Tibial artery (tissue), 4 donors: ENCODE data around the gene ZBTB20.

Experiments used
- DNase-seq, 2 donors: peaks; one replicate each; pipeline ENCODE4 v3.0.0-alpha.2; 2019
- H3K27ac ChIP-seq, 2 donors: fragments of 200-600 bp; sonication (generic) in 1 of 2; 1 replicate in 1 of 2; 2 replicates in 1 of 2; pipeline ENCODE4 v1.5.1; 2018 to 2019; ENCODE audit warnings: mild to moderate bottlenecking in 1 of 2
- H3K27me3 ChIP-seq, 2 donors: fragments of 200-600 bp; sonication (generic) in 1 of 2; one replicate each; pipeline versions ENCODE4 v1.5.1 to v1.6.0; 2016 to 2019
- H3K36me3 ChIP-seq, 3 donors: fragments of 200-600 bp; sonication (generic) in 2 of 3; one replicate each; pipeline ENCODE4 v1.5.1; 2016 to 2019; ENCODE audit warnings: mild to moderate bottlenecking in 2 of 3
- H3K4me1 ChIP-seq, 4 donors: fragments of 200-600 bp; sonication (generic) in 2 of 4; 1 replicate in 3 of 4; 2 replicates in 1 of 4; pipeline ENCODE4 v1.5.1; 2016 to 2019
- H3K4me3 ChIP-seq, 2 donors: fragments of 200-600 bp; sonication (generic) in 1 of 2; 1 replicate in 1 of 2; 2 replicates in 1 of 2; pipeline ENCODE4 v1.5.1; 2018 to 2019; ENCODE audit warnings: mild to moderate bottlenecking in 2 of 2
- H3K9me3 ChIP-seq, 3 donors: fragments of 200-600 bp; sonication (generic) in 1 of 3; one replicate each; pipeline ENCODE4 v1.5.1; 2016 to 2019
- CTCF ChIP-seq, 2 experiments: fragments of 200-600 bp in 1 of 2; fragments of 450-650 bp in 1 of 2; IDR thresholded peaks; one replicate each; pipeline ENCODE4 v1.5.1; 2017 to 2019; ENCODE audit warnings: antibody characterized with exemption in 2 of 2, mild to moderate bottlenecking in 1 of 2, moderate library complexity in 1 of 2
- intact Hi-C: fragments of 100-400 bp; cut with DNase I; formaldehyde crosslinking; loops from one replicate; pipeline ENCODE4 v1.15.0; 2023; ENCODE audit warnings: low total_unique reads

The ZBTB20 gene

GRCh38 chr3:114775395-114775794, 371.7 kb downstream of the ZBTB20 start:
- no peak overlapping the region for H3K4me3 ChIP-seq
- H3K36me3 ChIP-seq = no peaks in the 10 kb centered on the region
- DNase-seq = no peak
- H3K9me3 ChIP-seq = peaks cover 0 to 9% (median 4%) of the 10 kb centered on the region in 3 donors
- intact Hi-C loops = no loop called here
- no peaks in the 10 kb centered on the region for H3K4me1 ChIP-seq
- H3K27me3 ChIP-seq = no peaks in the 10 kb centered on the region
- no peak for TF ChIP-seq CTCF (IDR thresholded peaks at IDR 0.05)
- H3K27ac ChIP-seq = no peak overlapping the region

- Histone ChIP-seq H3K27ac (no peak overlapping the region), H3K4me1 (no peaks in the 10 kb centered on the region), H3K27me3 (no peaks in the 10 kb centered on the region), H3K9me3 (peaks cover 0 to 9% (median 4%) of the 10 kb centered on the region in 3 donors), H3K4me3 (no peak overlapping the region), H3K36me3 (no peaks in the 10 kb centered on the region)
- TF ChIP-seq CTCF (IDR thresholded peaks at IDR 0.05) = no peak
- intact Hi-C loops = no loop called here
- no peak for DNase-seq
These were observed 376.2 kb downstream of the ZBTB20 start for GRCh38 chr3:114770874-114771273.

GRCh38 chr3:114764056-114764492, 383.0 kb downstream of the ZBTB20 start:
- TF ChIP-seq CTCF (IDR thresholded peaks at IDR 0.05) = no peak
- Histone ChIP-seq H3K4me1 (peaks cover 0 to 9% (median 0%) of the 10 kb centered on the region in 4 donors), H3K27ac (no peak overlapping the region), H3K36me3 (no peaks in the 10 kb centered on the region), H3K27me3 (no peaks in the 10 kb centered on the region), H3K9me3 (no peaks in the 10 kb centered on the region), H3K4me3 (no peak overlapping the region)
- no peak for DNase-seq
- intact Hi-C loops = no loop called here

DNA sequence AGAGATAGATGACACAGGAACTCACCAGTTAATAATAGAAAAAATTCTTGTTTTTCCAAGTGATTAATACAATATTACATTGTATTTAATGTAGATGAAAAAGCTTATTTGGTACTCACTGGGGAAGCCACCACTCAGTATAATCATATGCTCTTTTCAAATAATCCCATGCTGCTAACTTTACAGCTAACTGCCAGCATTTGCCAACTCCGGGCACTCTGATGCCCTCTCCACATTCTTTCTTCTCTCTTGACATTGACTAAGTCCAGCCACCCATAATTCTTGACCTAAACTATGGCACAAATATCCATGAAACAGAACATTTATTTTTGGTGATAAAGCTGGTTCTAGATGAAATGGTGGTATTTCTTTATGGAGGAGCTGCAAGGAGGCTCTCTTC, 384.9 kb downstream of the ZBTB20 start:
- TF ChIP-seq CTCF (IDR thresholded peaks at IDR 0.05) = no peak
- Histone ChIP-seq H3K27me3 (no peaks in the 10 kb centered on the region), H3K36me3 (no peaks in the 10 kb centered on the region), H3K9me3 (no peaks in the 10 kb centered on the region), H3K27ac (no peak overlapping the region), H3K4me1 (peaks cover 0 to 12% (median 0%) of the 10 kb centered on the region in 4 donors), H3K4me3 (no peak overlapping the region)
- intact Hi-C loops = no loop called here
- no peak for DNase-seq

DNA sequence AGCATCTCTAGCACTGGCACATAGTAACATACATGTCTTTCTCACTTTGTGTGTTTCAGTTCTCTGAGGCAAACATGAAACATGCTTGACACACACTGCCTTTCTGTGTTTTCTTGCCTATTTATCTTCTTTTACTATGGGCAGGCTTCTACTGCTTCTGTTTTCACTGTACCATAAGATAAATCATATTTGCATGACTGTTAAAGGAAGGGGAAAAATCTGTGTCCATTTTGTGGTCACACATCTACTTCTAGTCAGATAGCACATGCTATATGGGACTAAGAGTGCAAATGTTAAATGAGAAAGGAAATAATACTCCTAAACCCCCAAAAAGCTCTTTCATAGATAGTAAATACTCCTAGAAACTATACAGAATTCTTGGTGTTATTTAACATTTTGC, 386.4 kb downstream of the ZBTB20 start:
- H3K27me3 ChIP-seq = no peaks in the 10 kb centered on the region
- no peak overlapping the region for H3K27ac ChIP-seq
- no peaks in the 10 kb centered on the region for H3K36me3 ChIP-seq
- no peak for DNase-seq
- intact Hi-C loops = no loop called here
- no peaks in the 10 kb centered on the region for H3K9me3 ChIP-seq
- TF ChIP-seq CTCF (IDR thresholded peaks at IDR 0.05) = no peak
- H3K4me3 ChIP-seq = no peak overlapping the region
- H3K4me1 ChIP-seq = peaks cover 0 to 12% (median 0%) of the 10 kb centered on the region in 4 donors
